ENCODE data around the gene EIF4B. TPM values are rescaled to one million over a fixed set of nuclear protein-coding genes. Genes with fewer than 3 reads are reported as not detected.
"Not testable (repeated sequence)": the region's sequence is repeated elsewhere in the genome, so short reads cannot be mapped to it uniquely, and the experiment has no call there.

Gene EIF4B
- total RNA-seq, 1 experiment from 2014 or later, result 531 TPM

DNA sequence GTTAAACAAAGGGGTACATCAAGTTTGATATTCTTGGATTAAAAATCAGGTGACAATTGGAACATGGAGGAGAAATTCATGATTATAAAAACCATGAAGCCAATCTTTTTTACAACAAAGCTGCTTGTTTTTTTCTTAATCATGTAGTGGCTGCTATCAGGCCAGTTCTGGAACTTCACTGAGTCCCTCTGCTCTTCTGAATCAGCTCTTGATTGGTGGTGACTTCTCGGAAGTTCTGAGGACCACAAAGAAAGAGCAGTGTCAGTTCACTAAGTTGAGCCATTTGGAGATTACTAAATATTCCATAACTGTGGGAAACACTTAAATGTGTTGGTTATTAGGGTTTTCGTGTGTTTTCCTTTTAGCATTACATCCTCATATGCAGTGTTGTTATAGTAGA, 8.5 kb downstream of the EIF4B start:
- Histone ChIP-seq H2AFZ (no peak overlapping the region), H3K79me2 (ENCODE audit: low read depth) (peaks cover 91% of the 10 kb centered on the region), H3K27ac (no peak overlapping the region), H3K4me1 (replicated peaks; ENCODE audit: insufficient read depth) (peaks cover 22% of the 10 kb centered on the region), H3F3A (ENCODE audit: insufficient read depth, low read depth) (peaks cover 84% of the 10 kb centered on the region), H3K9me2 (ENCODE audit: insufficient read depth) (no peaks in the 10 kb centered on the region), H3K9me3 (ENCODE audit: insufficient read depth, low read depth) (no peaks in the 10 kb centered on the region), H3K27me3 (ENCODE audit: insufficient read depth, low read depth) (no peaks in the 10 kb centered on the region), H3K4me3 (no peak overlapping the region), H4K20me1 (ENCODE audit: insufficient read depth) (peaks cover 97% of the 10 kb centered on the region), H3K36me3 (ENCODE audit: low read depth) (peaks cover 69% of the 10 kb centered on the region), H3K4me2 (no peak overlapping the region)
- no peak for DNase-seq
- POLR2A ChIA-PET (ENCODE audit: unreplicated experiment), result interaction anchor here (0.5 kb wide), 1 partner anchor 666 kb away, joined by 15 read pairs; no protein-coding TSS in a partner anchor
- BruUV-seq (replicated peaks), result no TSS peak
- CTCF ChIA-PET, result no interaction called here
- intact Hi-C loops (cut with micrococcal nuclease; ENCODE audit: unreplicated experiment), result no loop called here
- no peak for TF ChIP-seq EZH2 (IDR thresholded peaks at IDR 0.05; ENCODE audit: low read depth)
- TF ChIP-seq, protein P1, sequence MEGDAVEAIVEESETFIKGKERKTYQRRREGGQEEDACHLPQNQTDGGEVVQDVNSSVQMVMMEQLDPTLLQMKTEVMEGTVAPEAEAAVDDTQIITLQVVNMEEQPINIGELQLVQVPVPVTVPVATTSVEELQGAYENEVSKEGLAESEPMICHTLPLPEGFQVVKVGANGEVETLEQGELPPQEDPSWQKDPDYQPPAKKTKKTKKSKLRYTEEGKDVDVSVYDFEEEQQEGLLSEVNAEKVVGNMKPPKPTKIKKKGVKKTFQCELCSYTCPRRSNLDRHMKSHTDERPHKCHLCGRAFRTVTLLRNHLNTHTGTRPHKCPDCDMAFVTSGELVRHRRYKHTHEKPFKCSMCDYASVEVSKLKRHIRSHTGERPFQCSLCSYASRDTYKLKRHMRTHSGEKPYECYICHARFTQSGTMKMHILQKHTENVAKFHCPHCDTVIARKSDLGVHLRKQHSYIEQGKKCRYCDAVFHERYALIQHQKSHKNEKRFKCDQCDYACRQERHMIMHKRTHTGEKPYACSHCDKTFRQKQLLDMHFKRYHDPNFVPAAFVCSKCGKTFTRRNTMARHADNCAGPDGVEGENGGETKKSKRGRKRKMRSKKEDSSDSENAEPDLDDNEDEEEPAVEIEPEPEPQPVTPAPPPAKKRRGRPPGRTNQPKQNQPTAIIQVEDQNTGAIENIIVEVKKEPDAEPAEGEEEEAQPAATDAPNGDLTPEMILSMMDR (conservative IDR thresholded peaks at IDR 0.05), result no peak

DNA sequence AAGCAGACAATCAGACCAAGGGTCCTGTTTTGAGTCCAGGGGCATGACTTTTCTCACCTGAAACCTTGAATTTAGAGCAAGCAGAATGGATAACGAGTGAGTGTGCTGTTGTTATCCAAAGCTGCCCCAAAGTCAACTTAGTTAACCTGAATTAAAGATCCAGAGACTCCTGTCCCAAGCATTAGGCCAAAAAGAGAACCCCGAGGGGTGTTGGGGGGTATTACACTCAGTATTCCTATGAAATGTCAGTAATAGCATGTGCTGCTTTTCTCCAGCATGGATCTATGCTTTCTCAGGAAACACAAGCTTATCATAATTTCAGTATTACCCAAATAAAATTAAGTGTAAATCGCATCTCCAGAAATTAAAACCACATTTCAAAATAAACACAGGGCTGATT, 19.0 kb downstream of the EIF4B start:
- ChIA-PET POLR2A (ENCODE audit: unreplicated experiment) (interaction anchor here (0.7 kb wide), 1 partner anchor 8 kb away, joined by 5 read pairs; no protein-coding TSS in a partner anchor), CTCF (no interaction called here)
- Histone ChIP-seq H3K4me1 (replicated peaks; ENCODE audit: insufficient read depth) (no peaks in the 10 kb centered on the region), H2AFZ (no peak overlapping the region), H3F3A (ENCODE audit: insufficient read depth, low read depth) (peaks cover 77% of the 10 kb centered on the region), H3K79me2 (ENCODE audit: low read depth) (peaks cover 46% of the 10 kb centered on the region), H3K9me2 (ENCODE audit: insufficient read depth) (no peaks in the 10 kb centered on the region), H3K4me2 (no peak overlapping the region), H3K36me3 (ENCODE audit: low read depth) (peaks cover 71% of the 10 kb centered on the region), H3K27me3 (ENCODE audit: insufficient read depth, low read depth) (no peaks in the 10 kb centered on the region), H3K9me3 (ENCODE audit: insufficient read depth, low read depth) (no peaks in the 10 kb centered on the region), H3K27ac (no peak overlapping the region), H4K20me1 (ENCODE audit: insufficient read depth) (peaks cover 86% of the 10 kb centered on the region), H3K4me3 (no peak overlapping the region)
- no TSS peak for BruUV-seq (replicated peaks)
- DNase-seq, result no peak
- intact Hi-C loops (cut with micrococcal nuclease; ENCODE audit: unreplicated experiment), result no loop called here
- no peak for TF ChIP-seq EZH2 (IDR thresholded peaks at IDR 0.05; ENCODE audit: low read depth)
- TF ChIP-seq, protein P1 (conservative IDR thresholded peaks at IDR 0.05), result no peak

DNA sequence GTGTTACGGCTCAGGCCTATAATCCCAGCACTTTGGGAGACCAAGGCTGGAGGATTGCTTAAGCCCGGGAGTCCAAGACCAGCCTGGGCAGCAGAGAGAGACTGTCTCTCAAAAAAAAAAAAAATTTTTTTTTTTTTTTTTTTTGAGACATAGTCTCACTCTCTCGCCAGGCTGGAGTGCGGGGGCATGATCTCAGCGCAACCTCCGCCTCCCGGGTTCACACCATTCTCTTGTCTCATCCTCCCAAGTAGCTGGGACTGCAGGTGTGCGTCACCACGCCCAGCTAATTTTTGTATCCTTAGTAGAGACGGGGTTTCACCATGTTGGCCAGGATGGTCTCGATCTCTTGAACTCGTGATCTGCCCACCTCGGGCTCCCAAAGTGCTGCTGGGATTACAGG, 20.8 kb downstream of the EIF4B start:
- intact Hi-C loops (cut with micrococcal nuclease; ENCODE audit: unreplicated experiment); H2AFZ ChIP-seq; H3K27me3 ChIP-seq (ENCODE audit: insufficient read depth, low read depth); H3K27ac ChIP-seq; H3K4me2 ChIP-seq; DNase-seq; H3K4me3 ChIP-seq; H3K9me2 ChIP-seq (ENCODE audit: insufficient read depth); H3K4me1 ChIP-seq (replicated peaks; ENCODE audit: insufficient read depth); POLR2A ChIA-PET (ENCODE audit: unreplicated experiment); H3K9me3 ChIP-seq (ENCODE audit: insufficient read depth, low read depth); BruUV-seq (replicated peaks): not testable (repeated sequence)
- peaks cover 85% of the 10 kb centered on the region for H3F3A ChIP-seq (ENCODE audit: insufficient read depth, low read depth)
- H4K20me1 ChIP-seq (ENCODE audit: insufficient read depth), result peaks cover 85% of the 10 kb centered on the region
- H3K36me3 ChIP-seq (ENCODE audit: low read depth), result peaks cover 70% of the 10 kb centered on the region
- CTCF ChIA-PET, result interaction anchor here (0.6 kb wide), 1 partner anchor 44 kb away, joined by 3 read pairs; no protein-coding TSS in a partner anchor
- peaks cover 44% of the 10 kb centered on the region for H3K79me2 ChIP-seq (ENCODE audit: low read depth)

DNA sequence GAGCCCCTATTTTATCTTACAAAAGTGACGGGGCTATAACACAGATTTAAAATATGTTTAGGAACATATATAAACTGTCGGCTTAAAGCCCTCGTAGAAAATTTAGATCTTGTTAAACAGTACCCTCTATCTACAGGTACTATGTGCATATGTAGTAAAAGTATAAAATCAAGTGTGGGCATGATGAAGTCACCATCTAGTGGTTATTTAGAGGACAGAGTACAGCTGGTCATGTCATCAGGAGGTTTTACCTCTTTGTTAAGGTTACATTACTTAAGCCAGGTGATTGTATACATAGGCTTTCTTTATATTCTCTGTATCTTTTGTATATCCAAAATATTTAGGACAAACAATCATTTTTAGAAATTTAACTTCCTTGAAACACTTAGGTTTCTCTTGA, 25.4 kb downstream of the EIF4B start:
- H3K4me3 ChIP-seq, result no peak overlapping the region
- TF ChIP-seq, protein P1 (conservative IDR thresholded peaks at IDR 0.05), result no peak
- TF ChIP-seq EZH2 (IDR thresholded peaks at IDR 0.05; ENCODE audit: low read depth), result no peak
- peaks cover 77% of the 10 kb centered on the region for H3F3A ChIP-seq (ENCODE audit: insufficient read depth, low read depth)
- intact Hi-C loops (cut with micrococcal nuclease; ENCODE audit: unreplicated experiment), result no loop called here
- peaks cover 36% of the 10 kb centered on the region for H3K79me2 ChIP-seq (ENCODE audit: low read depth)
- no peaks in the 10 kb centered on the region for H3K4me1 ChIP-seq (replicated peaks; ENCODE audit: insufficient read depth)
- H3K27me3 ChIP-seq (ENCODE audit: insufficient read depth, low read depth), result no peaks in the 10 kb centered on the region
- no peak for DNase-seq
- H4K20me1 ChIP-seq (ENCODE audit: insufficient read depth), result peaks cover 75% of the 10 kb centered on the region
- H3K9me3 ChIP-seq (ENCODE audit: insufficient read depth, low read depth), result no peaks in the 10 kb centered on the region
- POLR2A ChIA-PET (ENCODE audit: unreplicated experiment), result interaction anchor here (0.7 kb wide), 1 partner anchor 190 kb away, joined by 3 read pairs; no protein-coding TSS in a partner anchor
- H3K4me2 ChIP-seq, result no peak overlapping the region
- H3K9me2 ChIP-seq (ENCODE audit: insufficient read depth), result no peaks in the 10 kb centered on the region
- peaks cover 52% of the 10 kb centered on the region for H3K36me3 ChIP-seq (ENCODE audit: low read depth)
- no peak overlapping the region for H2AFZ ChIP-seq
- no peak overlapping the region; the same call in 1 of the 2 replicates for H3K27ac ChIP-seq
- BruUV-seq (replicated peaks), result no TSS peak
- CTCF ChIA-PET, result no interaction called here

DNA sequence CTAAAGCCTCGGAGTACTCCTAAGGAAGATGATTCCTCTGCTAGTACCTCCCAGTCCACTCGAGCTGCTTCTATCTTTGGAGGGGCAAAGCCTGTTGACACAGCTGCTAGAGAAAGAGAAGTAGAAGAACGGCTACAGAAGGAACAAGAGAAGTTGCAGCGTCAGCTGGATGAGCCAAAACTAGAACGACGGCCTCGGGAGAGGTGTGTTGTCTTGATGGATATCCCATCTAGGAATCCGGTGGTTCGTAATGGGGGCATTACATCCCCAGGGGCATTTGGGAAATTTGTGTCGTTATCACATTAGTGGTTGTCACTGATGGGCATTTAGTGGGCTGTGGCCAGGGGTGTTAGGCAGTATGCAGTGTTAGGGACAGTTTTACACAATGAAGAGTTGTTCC, 27.6 kb downstream of the EIF4B start:
- DNase-seq; H2AFZ ChIP-seq; H3K27ac ChIP-seq; intact Hi-C loops (cut with micrococcal nuclease; ENCODE audit: unreplicated experiment); H3K9me2 ChIP-seq (ENCODE audit: insufficient read depth); POLR2A ChIA-PET (ENCODE audit: unreplicated experiment); H3K4me1 ChIP-seq (replicated peaks; ENCODE audit: insufficient read depth); H3K27me3 ChIP-seq (ENCODE audit: insufficient read depth, low read depth); H3K4me3 ChIP-seq; BruUV-seq (replicated peaks); H3K4me2 ChIP-seq; H3K9me3 ChIP-seq (ENCODE audit: insufficient read depth, low read depth); CTCF ChIA-PET: not testable (repeated sequence)
- Histone ChIP-seq H3K36me3 (ENCODE audit: low read depth) (peaks cover 58% of the 10 kb centered on the region), H3F3A (ENCODE audit: insufficient read depth, low read depth) (peaks cover 78% of the 10 kb centered on the region), H3K79me2 (ENCODE audit: low read depth) (peaks cover 34% of the 10 kb centered on the region; the same call in 1 of the 2 replicates), H4K20me1 (ENCODE audit: insufficient read depth) (peaks cover 77% of the 10 kb centered on the region)
